Epithelial cell of umbilical artery (primary cell): ENCODE data around the gene DYNLT5. TPM values are rescaled to one million over a fixed set of nuclear protein-coding genes. Genes with fewer than 3 reads are reported as not detected.

Experiments used
- total RNA-seq: library from RNA; depleted of rRNA; stranded (reverse); fragments of >200 nt; gene quantifications from 2 replicates; pipeline ENCODE4 v1.2.3, GENCODE V29; 2014

DYNLT5 gene, protein sequence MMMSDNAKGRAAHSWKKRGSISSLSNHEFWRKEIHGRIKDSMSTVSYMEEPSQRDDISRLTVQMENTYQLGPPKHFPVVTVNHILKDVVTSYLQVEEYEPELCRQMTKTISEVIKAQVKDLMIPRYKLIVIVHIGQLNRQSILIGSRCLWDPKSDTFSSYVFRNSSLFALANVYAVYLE
- total RNA-seq = 4.2 and 13.4 TPM in 2 replicates

DNA sequence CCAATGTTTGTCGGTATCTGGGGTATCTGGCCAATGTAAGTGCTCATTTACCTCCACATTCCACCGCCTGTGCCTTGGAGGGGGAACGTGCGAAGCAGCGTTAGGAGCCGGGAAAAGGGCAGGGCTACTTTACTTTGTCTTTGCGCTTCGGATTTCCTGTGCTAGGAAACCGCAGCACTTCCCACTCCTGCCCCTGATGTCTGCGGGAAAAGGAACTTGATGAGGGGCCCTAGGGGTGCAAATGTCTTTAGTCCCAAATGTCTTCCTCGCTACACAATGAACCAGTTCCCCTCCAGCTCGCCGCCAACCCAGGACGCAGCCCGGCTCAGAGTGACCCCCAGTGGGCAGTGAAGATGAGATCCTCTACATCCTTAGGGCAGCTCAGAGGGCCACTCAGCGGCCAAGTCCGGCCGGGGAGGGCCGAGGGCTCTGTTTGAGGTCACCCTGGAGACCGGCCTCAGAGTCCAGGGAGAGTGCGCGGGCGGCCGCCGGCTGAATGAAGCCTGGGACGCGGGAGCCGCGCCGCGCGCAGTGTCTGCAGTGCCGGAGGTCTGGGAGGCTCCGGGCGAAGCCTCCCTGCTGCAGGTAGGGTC is at the start of gene DYNLT5:
TSS of gene DYNLT5 (plus strand) at position 460 of the 593 bp plus-strand sequence. CDS start 2,200 bp downstream, outside the sequence.

Other genes starting within 250 kb of the DYNLT5 start
- 9.7 and 49.2 TPM in 2 replicates for gene SGIP1, start 218.3 kb upstream of the DYNLT5 start, total RNA-seq
- gene INSL5, start 48.8 kb downstream of the DYNLT5 start, total RNA-seq = not detected in 2 replicates
- 1.9 and 3.8 TPM in 2 replicates for gene DNAI4, start 172.4 kb downstream of the DYNLT5 start, total RNA-seq
- gene MIER1, start 172.5 kb downstream of the DYNLT5 start, total RNA-seq = 23.7 and 34.3 TPM in 2 replicates